ENCODE measurements around the gene RTN4. TPM values are rescaled to one million over a fixed set of nuclear protein-coding genes. Genes with fewer than 3 reads are reported as not detected.

The RTN4 gene
- total RNA-seq, 2 experiments from 2014 or later = 96.7 to 97.5 TPM

DNA sequence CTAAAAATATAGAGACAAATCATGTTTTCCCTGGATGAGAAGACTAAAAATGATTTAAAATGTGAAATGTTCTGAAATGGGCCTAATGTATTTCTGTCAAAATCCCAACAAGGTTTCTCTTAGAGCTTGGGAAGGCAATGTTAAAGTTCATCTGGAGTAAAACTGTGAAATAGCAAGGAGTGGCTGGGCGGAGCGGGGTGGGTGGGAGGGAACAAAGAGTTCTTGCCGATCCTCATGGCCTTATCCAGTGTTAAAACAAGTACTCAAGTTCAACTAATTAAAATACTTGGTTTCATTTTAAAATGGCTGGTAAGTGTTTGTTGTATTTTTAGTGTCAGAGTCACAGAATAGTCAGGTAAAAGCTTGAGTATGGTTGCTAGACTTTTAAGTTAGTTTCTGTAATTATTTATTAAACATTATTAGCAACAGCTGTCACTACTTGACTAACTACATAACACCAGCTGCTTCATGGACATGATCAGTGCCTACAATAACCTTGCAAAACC, 87.3 kb downstream of the RTN4 start:
- H3K4me3 Mint-ChIP-seq = no peak overlapping the region
- ChIA-PET POLR2A (no interaction called here), CTCF (no interaction called here)
- no peak for DNase-seq
- H3K27me3 Mint-ChIP-seq = no peaks in the 10 kb centered on the region
- intact Hi-C loops (cut with micrococcal nuclease) = no loop called here
- H3K36me3 Mint-ChIP-seq = peaks cover 6% of the 10 kb centered on the region
- H3K9me3 Mint-ChIP-seq = peaks cover 5% of the 10 kb centered on the region
- no peak overlapping the region for H3K27ac Mint-ChIP-seq
- peaks cover 27% of the 10 kb centered on the region for H3K4me1 Mint-ChIP-seq (ENCODE audit: low read depth)

- H3K27me3 Mint-ChIP-seq = no peaks in the 10 kb centered on the region
- H3K27ac Mint-ChIP-seq = no peak overlapping the region
- ChIA-PET POLR2A (no interaction called here), CTCF (no interaction called here)
- H3K4me3 Mint-ChIP-seq = no peak overlapping the region
- peaks cover 5% of the 10 kb centered on the region for H3K9me3 Mint-ChIP-seq
- intact Hi-C loops (cut with micrococcal nuclease) = no loop called here
- DNase-seq = no peak
- peaks cover 4% of the 10 kb centered on the region for H3K36me3 Mint-ChIP-seq
- H3K4me1 Mint-ChIP-seq (ENCODE audit: low read depth) = peaks cover 27% of the 10 kb centered on the region
Measured at GRCh38 chr2:54962511-54962910, 87.7 kb downstream of the RTN4 start.

- DNase-seq = no peak
- Mint-ChIP-seq H3K4me1 (ENCODE audit: low read depth) (peaks cover 8% of the 10 kb centered on the region), H3K27ac (no peak overlapping the region), H3K27me3 (no peaks in the 10 kb centered on the region), H3K36me3 (no peaks in the 10 kb centered on the region), H3K9me3 (no peaks in the 10 kb centered on the region), H3K4me3 (no peak overlapping the region)
- CTCF ChIA-PET = no interaction called here
- POLR2A ChIA-PET = interaction anchor here (1.0 kb wide), 1 partner anchor 19 kb away, joined by 5 read pairs; no protein-coding TSS in a partner anchor
- intact Hi-C loops (cut with micrococcal nuclease) = no loop called here
Measured at GRCh38 chr2:54960164-54960563, 90.1 kb downstream of the RTN4 start.

- Mint-ChIP-seq H3K4me1 (ENCODE audit: low read depth) (no peaks in the 10 kb centered on the region), H3K4me3 (no peak overlapping the region), H3K36me3 (no peaks in the 10 kb centered on the region), H3K27ac (no peak overlapping the region), H3K9me3 (no peaks in the 10 kb centered on the region), H3K27me3 (no peaks in the 10 kb centered on the region)
- intact Hi-C loops (cut with micrococcal nuclease) = no loop called here
- DNase-seq = no peak
- ChIA-PET POLR2A (no interaction called here), CTCF (no interaction called here)
Measured at GRCh38 chr2:54958717-54959371, 91.4 kb downstream of the RTN4 start.

DNA sequence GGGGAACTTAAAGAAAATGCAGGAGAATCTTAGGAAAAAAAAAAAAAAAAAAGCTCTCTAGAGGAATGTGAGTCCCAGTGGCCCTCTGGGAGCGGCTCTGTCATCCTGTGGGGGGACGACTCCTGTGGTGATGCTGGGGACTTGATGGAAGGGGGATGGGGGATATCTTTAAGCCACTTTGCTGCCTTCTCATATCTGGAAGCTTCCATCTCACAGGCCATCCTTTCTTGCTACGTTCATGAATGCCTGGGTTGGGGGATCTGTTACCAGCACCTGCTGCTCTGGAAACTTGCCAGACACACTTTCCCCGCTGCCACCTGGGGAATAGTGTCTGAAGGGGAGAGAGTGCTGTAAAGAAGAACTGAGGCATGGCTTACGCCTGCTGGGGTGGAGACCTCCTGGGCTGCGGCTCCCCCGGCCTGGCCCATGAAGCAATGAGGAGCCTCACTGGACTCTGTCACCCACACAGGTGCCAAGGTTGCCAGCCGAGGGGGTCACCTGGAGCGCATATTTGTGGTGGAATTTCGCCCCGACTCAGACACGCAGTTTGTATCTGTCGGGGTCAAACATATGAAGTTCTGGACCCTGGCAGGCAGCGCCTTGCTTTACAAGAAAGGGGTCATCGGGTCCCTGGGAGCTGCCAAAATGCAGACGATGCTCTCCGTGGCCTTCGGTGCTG, 92.8 kb downstream of the RTN4 start:
- intact Hi-C loops (cut with micrococcal nuclease) = no loop called here
- no peak overlapping the region for H3K27ac Mint-ChIP-seq
- H3K4me3 Mint-ChIP-seq = no peak overlapping the region
- no peaks in the 10 kb centered on the region for H3K36me3 Mint-ChIP-seq
- ChIA-PET POLR2A (no interaction called here), CTCF (interaction anchor here (0.9 kb wide), 1 partner anchor 119 kb away, joined by 3 read pairs; no protein-coding TSS in a partner anchor)
- no peaks in the 10 kb centered on the region for H3K27me3 Mint-ChIP-seq
- DNase-seq = no peak
- no peaks in the 10 kb centered on the region for H3K9me3 Mint-ChIP-seq
- H3K4me1 Mint-ChIP-seq (ENCODE audit: low read depth) = peaks cover 7% of the 10 kb centered on the region

DNA sequence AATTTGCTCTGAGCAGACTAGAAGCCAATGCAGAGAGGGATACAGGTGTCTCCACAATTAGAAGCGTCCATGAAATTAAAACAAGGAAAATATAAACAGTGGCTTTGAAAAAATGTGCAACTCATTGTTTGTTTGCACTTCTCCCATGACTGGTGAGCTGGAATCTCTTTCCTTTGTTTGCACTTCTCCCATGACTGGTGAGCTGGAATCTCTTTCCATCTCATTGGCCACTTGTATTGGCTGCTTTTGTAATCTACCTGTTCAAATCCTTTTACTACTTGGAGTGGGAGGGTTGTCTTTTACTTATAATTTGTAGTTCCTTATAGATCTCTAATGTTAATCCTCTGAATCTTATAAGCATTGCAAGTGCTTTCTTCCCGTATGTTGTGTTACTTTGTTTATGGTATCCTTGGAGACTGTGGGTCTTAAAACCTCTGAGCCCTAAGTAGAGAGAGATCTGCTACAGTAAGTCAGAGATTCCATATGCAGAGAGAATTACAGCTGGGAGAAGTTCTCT, 94.1 kb downstream of the RTN4 start:
- no peak for DNase-seq
- ChIA-PET POLR2A (no interaction called here), CTCF (interaction anchor here (0.9 to 1.0 kb wide), 2 partner anchors 9 to 117 kb away, joined by 3 read pairs; no protein-coding TSS in a partner anchor)
- intact Hi-C loops (cut with micrococcal nuclease) = no loop called here
- H3K4me1 Mint-ChIP-seq (ENCODE audit: low read depth) = peaks cover 7% of the 10 kb centered on the region
- H3K27me3 Mint-ChIP-seq = no peaks in the 10 kb centered on the region
- H3K4me3 Mint-ChIP-seq = no peak overlapping the region
- H3K9me3 Mint-ChIP-seq = no peaks in the 10 kb centered on the region
- H3K27ac Mint-ChIP-seq = no peak overlapping the region
- no peaks in the 10 kb centered on the region for H3K36me3 Mint-ChIP-seq

- Mint-ChIP-seq H3K4me1 (ENCODE audit: low read depth) (peaks cover 7% of the 10 kb centered on the region), H3K27me3 (no peaks in the 10 kb centered on the region), H3K9me3 (no peaks in the 10 kb centered on the region), H3K4me3 (no peak overlapping the region), H3K27ac (no peak overlapping the region), H3K36me3 (no peaks in the 10 kb centered on the region)
- intact Hi-C loops (cut with micrococcal nuclease) = no loop called here
- ChIA-PET POLR2A (no interaction called here), CTCF (no interaction called here)
- DNase-seq = no peak
Measured at GRCh38 chr2:54955358-54956110, 94.7 kb downstream of the RTN4 start.

DNA sequence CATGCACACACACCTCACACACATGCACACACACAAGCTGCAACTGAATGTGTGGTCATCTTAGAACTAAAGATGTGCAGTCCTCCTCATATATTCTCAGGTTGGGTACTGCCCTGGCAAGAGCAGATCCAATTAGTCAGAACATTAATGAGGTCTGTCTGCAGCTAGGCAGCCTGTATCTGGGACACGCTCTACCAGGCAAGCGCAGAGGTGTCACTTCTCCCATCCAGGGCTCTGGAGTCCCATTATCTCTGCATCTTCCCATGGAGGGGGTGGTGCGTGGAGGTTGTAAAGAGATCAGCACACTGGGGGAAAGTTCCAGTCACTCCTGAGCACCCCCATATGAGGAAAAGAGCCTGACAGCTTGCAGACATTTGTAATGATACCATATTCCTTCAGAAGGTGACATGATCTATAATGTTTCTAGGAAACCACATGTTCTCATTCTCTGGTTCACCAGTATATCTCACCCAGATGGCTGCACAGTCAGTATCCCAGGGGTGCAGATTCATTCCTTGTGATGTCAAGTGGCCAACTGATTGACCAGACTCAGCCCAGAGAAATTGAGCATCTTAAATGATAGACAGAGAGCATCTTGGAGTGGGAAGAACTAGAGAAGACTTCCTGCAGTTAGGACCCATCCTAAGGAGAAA, 95.4 kb downstream of the RTN4 start:
- H3K9me3 Mint-ChIP-seq = no peaks in the 10 kb centered on the region
- no peak overlapping the region for H3K27ac Mint-ChIP-seq
- no peaks in the 10 kb centered on the region for H3K36me3 Mint-ChIP-seq
- H3K27me3 Mint-ChIP-seq = no peaks in the 10 kb centered on the region
- H3K4me3 Mint-ChIP-seq = no peak overlapping the region
- ChIA-PET CTCF (no interaction called here), POLR2A (no interaction called here)
- intact Hi-C loops (cut with micrococcal nuclease) = no loop called here
- DNase-seq = no peak
- H3K4me1 Mint-ChIP-seq (ENCODE audit: low read depth) = peaks cover 7% of the 10 kb centered on the region

GRCh38 chr2:54954158-54954557, 96.1 kb downstream of the RTN4 start:
- H3K27ac Mint-ChIP-seq = no peak overlapping the region
- H3K36me3 Mint-ChIP-seq = no peaks in the 10 kb centered on the region
- DNase-seq = no peak
- POLR2A ChIA-PET = no interaction called here
- no peak overlapping the region for H3K4me3 Mint-ChIP-seq
- CTCF ChIA-PET = no interaction called here
- peaks cover 7% of the 10 kb centered on the region for H3K4me1 Mint-ChIP-seq (ENCODE audit: low read depth)
- intact Hi-C loops (cut with micrococcal nuclease) = no loop called here
- H3K9me3 Mint-ChIP-seq = no peaks in the 10 kb centered on the region
- H3K27me3 Mint-ChIP-seq = no peaks in the 10 kb centered on the region

DNA sequence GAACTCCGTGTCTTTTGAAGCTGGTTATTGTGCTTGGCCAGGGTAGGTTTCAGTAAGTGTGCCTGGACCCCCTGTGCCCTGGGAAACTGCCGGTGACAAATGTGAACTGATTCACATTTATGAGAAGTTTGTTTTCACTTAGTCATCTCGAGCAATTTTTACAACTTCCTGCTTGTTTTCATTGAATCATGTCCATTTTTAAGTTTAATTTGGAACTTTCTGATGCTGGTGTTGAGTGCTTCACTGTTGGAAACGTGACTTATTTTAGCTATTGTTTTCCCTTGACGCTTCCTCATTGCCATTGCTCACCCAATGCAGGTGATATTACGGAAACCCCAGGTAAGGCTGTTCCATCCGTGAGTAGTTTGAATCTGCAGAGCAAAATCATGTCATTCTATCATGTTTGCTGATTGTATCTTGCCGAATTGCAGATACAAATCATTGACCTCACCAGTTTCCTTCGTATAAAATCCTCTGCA, 97.2 kb downstream of the RTN4 start:
- Mint-ChIP-seq H3K4me1 (ENCODE audit: low read depth) (peaks cover 7% of the 10 kb centered on the region), H3K36me3 (no peaks in the 10 kb centered on the region), H3K27ac (no peak overlapping the region), H3K4me3 (no peak overlapping the region), H3K9me3 (no peaks in the 10 kb centered on the region), H3K27me3 (no peaks in the 10 kb centered on the region)
- DNase-seq = peak; percentile 30
- intact Hi-C loops (cut with micrococcal nuclease) = no loop called here
- ChIA-PET CTCF (no interaction called here), POLR2A (no interaction called here)

- H3K36me3 Mint-ChIP-seq = no peaks in the 10 kb centered on the region
- ChIA-PET POLR2A (no interaction called here), CTCF (no interaction called here)
- intact Hi-C loops (cut with micrococcal nuclease) = no loop called here
- peaks cover 7% of the 10 kb centered on the region for H3K4me1 Mint-ChIP-seq (ENCODE audit: low read depth)
- H3K9me3 Mint-ChIP-seq = no peaks in the 10 kb centered on the region
- DNase-seq = no peak
- H3K27me3 Mint-ChIP-seq = no peaks in the 10 kb centered on the region
- H3K4me3 Mint-ChIP-seq = no peak overlapping the region
- H3K27ac Mint-ChIP-seq = no peak overlapping the region
Measured at GRCh38 chr2:54952425-54952824, 97.8 kb downstream of the RTN4 start.

- intact Hi-C loops (cut with micrococcal nuclease) = no loop called here
- H3K27me3 Mint-ChIP-seq = no peaks in the 10 kb centered on the region
- ChIA-PET POLR2A (no interaction called here), CTCF (interaction anchor here (0.5 kb wide), 1 partner anchor 358 kb away, joined by 4 read pairs; no protein-coding TSS in a partner anchor)
- no peaks in the 10 kb centered on the region for H3K36me3 Mint-ChIP-seq
- H3K4me3 Mint-ChIP-seq = no peak overlapping the region
- DNase-seq = no peak
- no peaks in the 10 kb centered on the region for H3K9me3 Mint-ChIP-seq
- no peak overlapping the region for H3K27ac Mint-ChIP-seq
- H3K4me1 Mint-ChIP-seq (ENCODE audit: low read depth) = peaks cover 7% of the 10 kb centered on the region
Measured at GRCh38 chr2:54950811-54951210, 99.4 kb downstream of the RTN4 start.
